ENCODE measurements around the gene KANSL1L. TPM values are rescaled to one million over a fixed set of nuclear protein-coding genes. Genes with fewer than 3 reads are reported as not detected.

Gene KANSL1L
- total RNA-seq, 1 experiment from 2014 or later = 6.7 TPM

DNA sequence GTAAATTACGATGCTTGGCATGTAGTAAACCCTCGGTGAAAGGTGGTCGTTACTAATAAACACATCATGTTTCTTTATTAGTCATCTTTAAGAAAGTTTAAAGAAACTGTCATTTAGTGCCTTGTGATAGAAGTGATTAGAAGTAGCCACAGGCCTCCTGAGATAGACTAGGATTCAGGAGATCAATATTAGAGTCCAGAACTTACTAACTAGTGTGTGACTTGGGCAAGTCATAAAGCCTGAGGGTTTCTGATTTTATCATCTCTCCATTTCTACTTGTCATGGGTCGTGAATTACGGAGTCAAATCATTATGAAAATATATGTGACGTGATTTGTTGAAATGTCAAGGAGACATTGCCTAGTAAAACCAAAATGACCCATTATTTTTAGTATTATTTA is 162.1 kb downstream of the KANSL1L start:
- Histone ChIP-seq H3K27me3 (ENCODE audit: insufficient read depth, low read length) (no peaks in the 10 kb centered on the region), H3K9me2 (ENCODE audit: insufficient read depth) (no peaks in the 10 kb centered on the region), H4K20me1 (ENCODE audit: insufficient read depth) (peaks cover 48% of the 10 kb centered on the region; the same call in 1 of the 2 replicates), H3K9me3 (ENCODE audit: control insufficient read depth in 1 of 2, insufficient read depth in 1 of 2, low read depth in 1 of 2, low read length in 2 of 2) (no peaks in the 10 kb centered on the region), H3K27ac (ENCODE audit: low read depth, low read length) (no peak overlapping the region), H3K36me3 (ENCODE audit: control insufficient read depth in 1 of 2, insufficient read depth in 2 of 2, low read length in 2 of 2) (peaks cover 9 to 20% of the 10 kb centered on the region in 2 experiments; a peak in 3 of 4 replicates), H3K4me1 (ENCODE audit: control insufficient read depth in 1 of 2, insufficient read depth in 2 of 2, low read length in 2 of 2) (peaks cover 0 to 3% of the 10 kb centered on the region in 2 experiments; a peak in 1 of 4 replicates), H3K4me3 (replicated peaks in 1 of 2; ENCODE audit: low read depth in 1 of 2, low read length in 2 of 2) (no peak overlapping the region), H2AFZ (ENCODE audit: low read depth, low read length, poor library complexity, severe bottlenecking) (no peak overlapping the region), H3K9ac (ENCODE audit: low read length) (no peak overlapping the region), H3K79me2 (ENCODE audit: insufficient read depth, low read length) (peaks cover 100% of the 10 kb centered on the region), H3K4me2 (ENCODE audit: low read length) (no peak overlapping the region)
- no peak for DNase-seq (ENCODE audit: low read depth, low spot score)
- ChIA-PET POLR2A (no interaction called here), CTCF (no interaction called here), RAD21 (ENCODE audit: low non-redundant PET in 1 of 2, low total read pairs in 2 of 2, uncharacterized antibody in 2 of 2, unreplicated experiment in 2 of 2) (no interaction called here)
- no peak for TF ChIP-seq SRF (IDR thresholded peaks at IDR 0.05; ENCODE audit: low read depth)
- no peak for TF ChIP-seq RAD21 (IDR thresholded peaks at IDR 0.05; ENCODE audit: low read depth)
- TF ChIP-seq, protein P1, sequence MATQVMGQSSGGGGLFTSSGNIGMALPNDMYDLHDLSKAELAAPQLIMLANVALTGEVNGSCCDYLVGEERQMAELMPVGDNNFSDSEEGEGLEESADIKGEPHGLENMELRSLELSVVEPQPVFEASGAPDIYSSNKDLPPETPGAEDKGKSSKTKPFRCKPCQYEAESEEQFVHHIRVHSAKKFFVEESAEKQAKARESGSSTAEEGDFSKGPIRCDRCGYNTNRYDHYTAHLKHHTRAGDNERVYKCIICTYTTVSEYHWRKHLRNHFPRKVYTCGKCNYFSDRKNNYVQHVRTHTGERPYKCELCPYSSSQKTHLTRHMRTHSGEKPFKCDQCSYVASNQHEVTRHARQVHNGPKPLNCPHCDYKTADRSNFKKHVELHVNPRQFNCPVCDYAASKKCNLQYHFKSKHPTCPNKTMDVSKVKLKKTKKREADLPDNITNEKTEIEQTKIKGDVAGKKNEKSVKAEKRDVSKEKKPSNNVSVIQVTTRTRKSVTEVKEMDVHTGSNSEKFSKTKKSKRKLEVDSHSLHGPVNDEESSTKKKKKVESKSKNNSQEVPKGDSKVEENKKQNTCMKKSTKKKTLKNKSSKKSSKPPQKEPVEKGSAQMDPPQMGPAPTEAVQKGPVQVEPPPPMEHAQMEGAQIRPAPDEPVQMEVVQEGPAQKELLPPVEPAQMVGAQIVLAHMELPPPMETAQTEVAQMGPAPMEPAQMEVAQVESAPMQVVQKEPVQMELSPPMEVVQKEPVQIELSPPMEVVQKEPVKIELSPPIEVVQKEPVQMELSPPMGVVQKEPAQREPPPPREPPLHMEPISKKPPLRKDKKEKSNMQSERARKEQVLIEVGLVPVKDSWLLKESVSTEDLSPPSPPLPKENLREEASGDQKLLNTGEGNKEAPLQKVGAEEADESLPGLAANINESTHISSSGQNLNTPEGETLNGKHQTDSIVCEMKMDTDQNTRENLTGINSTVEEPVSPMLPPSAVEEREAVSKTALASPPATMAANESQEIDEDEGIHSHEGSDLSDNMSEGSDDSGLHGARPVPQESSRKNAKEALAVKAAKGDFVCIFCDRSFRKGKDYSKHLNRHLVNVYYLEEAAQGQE (IDR thresholded peaks at IDR 0.05; ENCODE audit: low read depth) = no peak
- TF ChIP-seq, protein P2, sequence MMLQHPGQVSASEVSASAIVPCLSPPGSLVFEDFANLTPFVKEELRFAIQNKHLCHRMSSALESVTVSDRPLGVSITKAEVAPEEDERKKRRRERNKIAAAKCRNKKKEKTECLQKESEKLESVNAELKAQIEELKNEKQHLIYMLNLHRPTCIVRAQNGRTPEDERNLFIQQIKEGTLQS (IDR thresholded peaks at IDR 0.05) = no peak
- no peak for TF ChIP-seq ELF1 (IDR thresholded peaks at IDR 0.05; ENCODE audit: borderline replicate concordance, low read depth)
- TF ChIP-seq EZH2phosphoT487 (IDR thresholded peaks at IDR 0.05; ENCODE audit: borderline replicate concordance) = no peak
- TF ChIP-seq, protein P3, sequence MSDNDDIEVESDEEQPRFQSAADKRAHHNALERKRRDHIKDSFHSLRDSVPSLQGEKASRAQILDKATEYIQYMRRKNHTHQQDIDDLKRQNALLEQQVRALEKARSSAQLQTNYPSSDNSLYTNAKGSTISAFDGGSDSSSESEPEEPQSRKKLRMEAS (IDR thresholded peaks at IDR 0.05) = no peak
- no peak for ATAC-seq
- intact Hi-C loops (cut with micrococcal nuclease) = no loop called here
- BruUV-seq (replicated peaks) = no TSS peak

Data from HCT116 (cell line).